Measurements from ENCODE around the gene PDE7B.
A peak's percentile ranks its signal among the peaks of the same experiment; 100 is the strongest.

Gene PDE7B

DNA sequence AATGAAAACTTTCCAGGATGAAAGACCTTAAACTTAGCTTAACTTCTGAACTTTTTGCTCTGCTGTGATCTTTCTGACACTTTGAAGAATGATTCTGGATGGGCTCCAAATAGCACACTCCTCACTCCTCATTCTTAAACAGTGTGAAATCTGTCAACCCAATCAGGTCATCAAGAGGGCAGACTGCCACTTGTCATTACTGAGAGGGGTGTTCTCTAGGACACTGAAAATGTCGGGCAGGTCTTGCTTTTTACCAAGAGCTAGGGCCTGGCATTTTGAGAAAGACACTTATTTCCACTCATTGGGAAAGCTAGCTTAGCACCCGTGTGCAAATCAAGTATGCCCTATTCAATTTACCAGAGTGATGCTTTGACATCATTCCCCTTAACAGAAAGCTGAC is 276.4 kb downstream of the PDE7B start:
- CTCF ChIA-PET = no interaction called here
- POLR2A ChIA-PET = no interaction called here
- Histone ChIP-seq H3K4me3 (ENCODE audit: low read depth, low read length) (no peak overlapping the region), H3K4me1 (ENCODE audit: control insufficient read depth, insufficient read depth, low read length) (peaks cover 3% of the 10 kb centered on the region; the same call in 1 of the 2 replicates), H3K27ac (ENCODE audit: extremely low read depth, low read depth, low read length) (no peak overlapping the region), H3K9me3 (ENCODE audit: control insufficient read depth, insufficient read depth, low read depth, low read length) (no peaks in the 10 kb centered on the region), H3K36me3 (ENCODE audit: control insufficient read depth in 2 of 2, insufficient read depth in 1 of 2, low read length in 2 of 2) (no peaks in the 10 kb centered on the region)
- TF ChIP-seq ZNF747 (tag by site-specific recombination; IDR thresholded peaks at IDR 0.05) = no peak
- no peak for TF ChIP-seq ZNF501 (tag by site-specific recombination; IDR thresholded peaks at IDR 0.05)
- TF ChIP-seq PRDM10 (tag by site-specific recombination; IDR thresholded peaks at IDR 0.05) = peak; percentile 52
- no peak for TF ChIP-seq ZNF211 (tag by site-specific recombination; IDR thresholded peaks at IDR 0.05; ENCODE audit: low read depth)
- no peak for TF ChIP-seq ZNF600 (tag by site-specific recombination; IDR thresholded peaks at IDR 0.05)

DNA sequence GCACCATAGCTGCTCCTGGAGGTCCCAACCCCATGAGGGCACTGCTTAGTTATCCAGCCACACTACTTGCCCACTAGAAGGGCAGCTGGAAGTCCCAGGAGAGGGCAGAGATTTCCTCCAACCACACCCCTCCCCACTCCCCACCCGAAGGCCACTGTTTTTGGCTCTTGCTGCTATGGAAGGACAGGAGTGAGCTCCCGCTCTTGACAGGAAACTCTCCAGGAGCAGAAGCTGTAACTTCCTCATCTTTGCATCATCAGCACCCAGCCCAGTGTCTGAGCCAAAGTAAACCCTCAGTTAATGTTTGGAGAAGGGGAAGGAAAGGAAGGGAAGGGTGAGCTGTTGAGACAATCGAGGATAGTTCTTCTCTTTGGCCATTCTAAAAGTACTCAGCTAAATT is 277.9 kb downstream of the PDE7B start:
- Histone ChIP-seq H3K4me1 (ENCODE audit: control insufficient read depth, insufficient read depth, low read length) (peaks cover 3% of the 10 kb centered on the region; the same call in 1 of the 2 replicates), H3K9me3 (ENCODE audit: control insufficient read depth, insufficient read depth, low read depth, low read length) (no peaks in the 10 kb centered on the region), H3K4me3 (ENCODE audit: low read depth, low read length) (no peak overlapping the region), H3K36me3 (ENCODE audit: control insufficient read depth in 2 of 2, insufficient read depth in 1 of 2, low read length in 2 of 2) (no peaks in the 10 kb centered on the region), H3K27ac (ENCODE audit: extremely low read depth, low read depth, low read length) (no peak overlapping the region)
- ChIA-PET CTCF (interaction anchor here (0.6 kb wide), 2 partner anchors 175 to 418 kb away, joined by 3 read pairs; no protein-coding TSS in a partner anchor), POLR2A (no interaction called here)
- TF ChIP-seq ZSCAN23 (tag by site-specific recombination; IDR thresholded peaks at IDR 0.05) (no peak), CTCF (tag by site-specific recombination; IDR thresholded peaks at IDR 0.05) (no peak), SP3 (tag by site-specific recombination; IDR thresholded peaks at IDR 0.05) (no peak)
- TF ChIP-seq, protein P1, sequence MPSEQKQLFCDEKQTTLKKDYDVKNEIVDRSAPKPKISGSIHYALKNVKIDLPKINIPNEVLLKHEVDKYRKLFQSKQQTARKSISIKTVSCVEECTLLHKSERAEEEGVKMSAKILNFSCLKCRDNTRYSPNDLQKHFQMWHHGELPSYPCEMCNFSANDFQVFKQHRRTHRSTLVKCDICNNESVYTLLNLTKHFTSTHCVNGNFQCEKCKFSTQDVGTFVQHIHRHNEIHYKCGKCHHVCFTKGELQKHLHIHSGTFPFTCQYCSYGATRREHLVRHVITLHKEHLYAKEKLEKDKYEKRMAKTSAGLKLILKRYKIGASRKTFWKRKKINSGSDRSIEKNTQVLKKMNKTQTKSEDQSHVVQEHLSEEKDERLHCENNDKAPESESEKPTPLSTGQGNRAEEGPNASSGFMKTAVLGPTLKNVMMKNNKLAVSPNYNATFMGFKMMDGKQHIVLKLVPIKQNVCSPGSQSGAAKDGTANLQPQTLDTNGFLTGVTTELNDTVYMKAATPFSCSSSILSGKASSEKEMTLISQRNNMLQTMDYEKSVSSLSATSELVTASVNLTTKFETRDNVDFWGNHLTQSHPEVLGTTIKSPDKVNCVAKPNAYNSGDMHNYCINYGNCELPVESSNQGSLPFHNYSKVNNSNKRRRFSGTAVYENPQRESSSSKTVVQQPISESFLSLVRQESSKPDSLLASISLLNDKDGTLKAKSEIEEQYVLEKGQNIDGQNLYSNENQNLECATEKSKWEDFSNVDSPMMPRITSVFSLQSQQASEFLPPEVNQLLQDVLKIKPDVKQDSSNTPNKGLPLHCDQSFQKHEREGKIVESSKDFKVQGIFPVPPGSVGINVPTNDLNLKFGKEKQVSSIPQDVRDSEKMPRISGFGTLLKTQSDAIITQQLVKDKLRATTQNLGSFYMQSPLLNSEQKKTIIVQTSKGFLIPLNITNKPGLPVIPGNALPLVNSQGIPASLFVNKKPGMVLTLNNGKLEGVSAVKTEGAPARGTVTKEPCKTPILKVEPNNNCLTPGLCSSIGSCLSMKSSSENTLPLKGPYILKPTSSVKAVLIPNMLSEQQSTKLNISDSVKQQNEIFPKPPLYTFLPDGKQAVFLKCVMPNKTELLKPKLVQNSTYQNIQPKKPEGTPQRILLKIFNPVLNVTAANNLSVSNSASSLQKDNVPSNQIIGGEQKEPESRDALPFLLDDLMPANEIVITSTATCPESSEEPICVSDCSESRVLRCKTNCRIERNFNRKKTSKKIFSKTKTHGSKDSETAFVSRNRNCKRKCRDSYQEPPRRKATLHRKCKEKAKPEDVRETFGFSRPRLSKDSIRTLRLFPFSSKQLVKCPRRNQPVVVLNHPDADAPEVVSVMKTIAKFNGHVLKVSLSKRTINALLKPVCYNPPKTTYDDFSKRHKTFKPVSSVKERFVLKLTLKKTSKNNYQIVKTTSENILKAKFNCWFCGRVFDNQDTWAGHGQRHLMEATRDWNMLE (tag by site-specific recombination; conservative IDR thresholded peaks at IDR 0.05; ENCODE audit: low read depth) = no peak

- no peak overlapping the region for H3K27ac ChIP-seq (ENCODE audit: extremely low read depth, low read depth, low read length)
- H3K4me3 ChIP-seq (ENCODE audit: low read depth, low read length) = no peak overlapping the region
- TF ChIP-seq SP7 (tag by site-specific recombination; IDR thresholded peaks at IDR 0.05) = no peak
- TF ChIP-seq PRDM1 (tag by site-specific recombination; IDR thresholded peaks at IDR 0.05) = no peak
- no peak for TF ChIP-seq OSR2 (tag by site-specific recombination; IDR thresholded peaks at IDR 0.05)
- no peak for TF ChIP-seq ZNF138 (tag by site-specific recombination; IDR thresholded peaks at IDR 0.05; ENCODE audit: borderline replicate concordance)
- TF ChIP-seq ZNF132 (tag by site-specific recombination; IDR thresholded peaks at IDR 0.05; ENCODE audit: borderline replicate concordance) = no peak
- no peak for TF ChIP-seq ZNF223 (tag by site-specific recombination; IDR thresholded peaks at IDR 0.05)
- TF ChIP-seq ZNF521 (tag by site-specific recombination; IDR thresholded peaks at IDR 0.05) = no peak
- TF ChIP-seq ZNF311 (tag by site-specific recombination; IDR thresholded peaks at IDR 0.05; ENCODE audit: borderline replicate concordance) = no peak
- TF ChIP-seq ZSCAN18 (tag by site-specific recombination; IDR thresholded peaks at IDR 0.05) = no peak
- no peaks in the 10 kb centered on the region for H3K9me3 ChIP-seq (ENCODE audit: control insufficient read depth, insufficient read depth, low read depth, low read length)
- POLR2A ChIA-PET = no interaction called here
- H3K4me1 ChIP-seq (ENCODE audit: control insufficient read depth, insufficient read depth, low read length) = no peaks in the 10 kb centered on the region
- no peaks in the 10 kb centered on the region for H3K36me3 ChIP-seq (ENCODE audit: control insufficient read depth in 2 of 2, insufficient read depth in 1 of 2, low read length in 2 of 2)
- CTCF ChIA-PET = interaction anchor here (0.6 to 0.7 kb wide), 3 partner anchors 54 to 509 kb away, joined by 3 to 4 read pairs (median 4); no protein-coding TSS in a partner anchor
These were observed 282.8 kb downstream of the PDE7B start for GRCh38 chr6:136134268-136134667.

Data from HEK293 (cell line).